Smooth muscle cell (in vitro differentiated cells): ENCODE data around the gene CPN2. TPM values are rescaled to one million over a fixed set of nuclear protein-coding genes. Genes with fewer than 3 reads are reported as not detected.

Source experiments
- DNase-seq: peaks from one replicate; lab custom pipeline; 2025; ENCODE audit not compliant: unreplicated experiment; lab: John Stamatoyannopoulos, UW
- H2AFZ ChIP-seq: fragments of 200-600 bp; sonication (generic); 2 replicates; pipeline ENCODE4 v1.6.0; 2016; ENCODE audit warnings: antibody characterized with exemption, low read depth, mild to moderate bottlenecking
- H3F3A ChIP-seq: fragments of 200-600 bp; sonication (generic); 2 replicates; pipeline ENCODE4 v1.6.0; 2017; ENCODE audit warnings: antibody characterized with exemption, low read depth
- H3K27ac ChIP-seq: fragments of 200-600 bp; sonication (generic); 2 replicates; pipeline ENCODE4 v1.5.1; 2016; ENCODE audit warnings: low read depth, mild to moderate bottlenecking
- H3K27me3 ChIP-seq: fragments of 200-600 bp; sonication (generic); 2 replicates; pipeline ENCODE4 v1.6.1; 2016; ENCODE audit warnings: low read depth, mild to moderate bottlenecking
- H3K36me3 ChIP-seq: fragments of 200-600 bp; sonication (generic); 2 replicates; pipeline ENCODE4 v1.5.1; 2016; ENCODE audit warnings: low read depth
- H3K4me1 ChIP-seq: fragments of 200-600 bp; sonication (generic); 2 replicates; pipeline ENCODE4 v1.5.1; 2016; ENCODE audit warnings: low read depth
- H3K4me2 ChIP-seq: fragments of 200-600 bp; sonication (generic); 2 replicates; pipeline ENCODE4 v1.6.0; 2016; ENCODE audit warnings: mild to moderate bottlenecking
- H3K4me3 ChIP-seq: fragments of 200-600 bp; sonication (generic); 2 replicates; pipeline ENCODE4 v1.5.1; 2016; ENCODE audit warnings: mild to moderate bottlenecking
- H3K79me2 ChIP-seq: fragments of 200-600 bp; sonication (generic); 2 replicates; pipeline ENCODE4 v1.6.0; 2016; ENCODE audit warnings: low read depth, mild to moderate bottlenecking
- H3K9ac ChIP-seq: fragments of 200-600 bp; sonication (generic); 2 replicates; pipeline ENCODE4 v1.6.0; 2016; ENCODE audit warnings: low read depth
- H3K9me3 ChIP-seq: fragments of 200-600 bp; sonication (generic); replicated peaks from 2 replicates; pipeline ENCODE4 v1.5.1; 2016; ENCODE audit warnings: low read depth
- H4K20me1 ChIP-seq: fragments of 200-600 bp; sonication (generic); 2 replicates; pipeline ENCODE4 v1.6.0; 2016; ENCODE audit warnings: low read depth
- WGBS: methylation state at CpG from one replicate; pipeline ENCODE4 v1.1.7; 2016; ENCODE audit warnings: low lambda C conversion rate; 5-methylcytosine and 5-hydroxymethylcytosine counted together
- polyA plus RNA-seq: library from polyadenylated mRNA; unstranded; fragments of >200 nt; fragmentation: Nextera tagmentation; extraction: Ambion mirVana; gene quantifications from 2 replicates; pipeline ENCODE4 v1.2.1, GENCODE V29; 2016
- total RNA-seq: library from RNA; depleted of rRNA; stranded (reverse); fragments of >200 nt; gene quantifications from 2 replicates; pipeline ENCODE4 v1.2.3, GENCODE V29; 2014
- TF ChIP-seq, protein P1 (sequence below): fragments of 200-600 bp; sonication (generic); IDR thresholded peaks from 2 replicates; pipeline ENCODE4 v1.5.1; 2017; ENCODE audit warnings: borderline replicate concordance, mild to moderate bottlenecking, antibody characterized with exemption; ENCODE audit not compliant: insufficient read depth, poor library complexity, severe bottlenecking

CPN2 gene
- total and polyA plus RNA-seq, 2 experiments from 2014 or later, result 0.13 TPM; not detected in 1

DNA sequence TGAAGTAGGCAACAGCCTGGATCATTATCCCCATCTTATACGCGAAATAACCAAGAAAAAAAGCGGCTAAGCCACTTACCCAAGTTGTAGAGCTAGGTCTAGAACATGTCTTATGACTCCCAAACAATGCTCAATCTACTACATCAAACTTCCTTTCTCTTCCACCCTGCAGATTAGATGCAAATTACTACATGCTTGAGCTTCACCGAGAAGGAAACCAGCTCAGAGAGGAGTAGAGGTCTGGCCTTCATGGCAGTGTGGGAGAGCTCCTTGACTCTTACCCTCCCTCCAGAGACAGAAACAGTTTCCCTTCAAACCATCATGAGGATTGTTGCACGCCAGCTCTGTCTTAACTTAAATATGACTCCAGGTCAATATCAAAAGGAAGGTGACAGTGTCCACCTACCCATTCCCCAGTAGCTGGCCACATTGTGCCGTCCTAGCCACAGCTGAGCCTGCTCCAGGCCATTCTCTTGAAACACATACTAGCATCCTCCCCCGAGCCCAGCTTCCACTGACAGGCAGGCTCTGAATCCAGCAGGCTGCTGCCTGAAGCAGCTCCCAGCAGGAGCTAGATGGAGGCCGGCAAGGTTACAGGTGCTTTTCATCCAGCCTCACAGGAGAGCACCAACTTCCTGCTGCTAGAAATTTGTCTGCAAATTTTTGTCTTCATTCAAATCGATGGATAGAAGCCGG lies 56.8 kb downstream of the CPN2 start:
- H3K79me2 ChIP-seq, result no peaks in the 10 kb centered on the region
- H3K27ac ChIP-seq, result no peak overlapping the region
- TF ChIP-seq, protein P1, sequence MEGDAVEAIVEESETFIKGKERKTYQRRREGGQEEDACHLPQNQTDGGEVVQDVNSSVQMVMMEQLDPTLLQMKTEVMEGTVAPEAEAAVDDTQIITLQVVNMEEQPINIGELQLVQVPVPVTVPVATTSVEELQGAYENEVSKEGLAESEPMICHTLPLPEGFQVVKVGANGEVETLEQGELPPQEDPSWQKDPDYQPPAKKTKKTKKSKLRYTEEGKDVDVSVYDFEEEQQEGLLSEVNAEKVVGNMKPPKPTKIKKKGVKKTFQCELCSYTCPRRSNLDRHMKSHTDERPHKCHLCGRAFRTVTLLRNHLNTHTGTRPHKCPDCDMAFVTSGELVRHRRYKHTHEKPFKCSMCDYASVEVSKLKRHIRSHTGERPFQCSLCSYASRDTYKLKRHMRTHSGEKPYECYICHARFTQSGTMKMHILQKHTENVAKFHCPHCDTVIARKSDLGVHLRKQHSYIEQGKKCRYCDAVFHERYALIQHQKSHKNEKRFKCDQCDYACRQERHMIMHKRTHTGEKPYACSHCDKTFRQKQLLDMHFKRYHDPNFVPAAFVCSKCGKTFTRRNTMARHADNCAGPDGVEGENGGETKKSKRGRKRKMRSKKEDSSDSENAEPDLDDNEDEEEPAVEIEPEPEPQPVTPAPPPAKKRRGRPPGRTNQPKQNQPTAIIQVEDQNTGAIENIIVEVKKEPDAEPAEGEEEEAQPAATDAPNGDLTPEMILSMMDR, result no peak
- no peaks in the 10 kb centered on the region for H3K9me3 ChIP-seq
- no peaks in the 10 kb centered on the region for H3K36me3 ChIP-seq
- WGBS, result 71% methylated on average over 10 of the region's 10 CpGs
- DNase-seq, result no peak
- H3K27me3 ChIP-seq, result no peaks in the 10 kb centered on the region
- H3K9ac ChIP-seq, result no peak overlapping the region
- no peak overlapping the region for H3K4me2 ChIP-seq
- H3F3A ChIP-seq, result peaks cover 12% of the 10 kb centered on the region
- H2AFZ ChIP-seq, result no peak overlapping the region
- no peak overlapping the region for H3K4me3 ChIP-seq
- H3K4me1 ChIP-seq, result peaks cover 23% of the 10 kb centered on the region
- no peaks in the 10 kb centered on the region for H4K20me1 ChIP-seq

GRCh38 chr3:194293546-194294198 lies 57.5 kb downstream of the CPN2 start:
- H3K4me1 ChIP-seq, result peaks cover 23% of the 10 kb centered on the region
- H2AFZ ChIP-seq, result no peak overlapping the region
- H4K20me1 ChIP-seq, result no peaks in the 10 kb centered on the region
- no peak overlapping the region for H3K4me2 ChIP-seq
- H3K36me3 ChIP-seq, result no peaks in the 10 kb centered on the region
- H3K27ac ChIP-seq, result no peak overlapping the region
- no peaks in the 10 kb centered on the region for H3K79me2 ChIP-seq
- no peak for DNase-seq
- peaks cover 8% of the 10 kb centered on the region for H3F3A ChIP-seq
- H3K4me3 ChIP-seq, result no peak overlapping the region
- no peak overlapping the region for H3K9ac ChIP-seq
- WGBS, result 91% methylated on average over 2 of the region's 2 CpGs
- H3K9me3 ChIP-seq, result no peaks in the 10 kb centered on the region
- H3K27me3 ChIP-seq, result no peaks in the 10 kb centered on the region
- TF ChIP-seq, protein P1, result no peak

DNA sequence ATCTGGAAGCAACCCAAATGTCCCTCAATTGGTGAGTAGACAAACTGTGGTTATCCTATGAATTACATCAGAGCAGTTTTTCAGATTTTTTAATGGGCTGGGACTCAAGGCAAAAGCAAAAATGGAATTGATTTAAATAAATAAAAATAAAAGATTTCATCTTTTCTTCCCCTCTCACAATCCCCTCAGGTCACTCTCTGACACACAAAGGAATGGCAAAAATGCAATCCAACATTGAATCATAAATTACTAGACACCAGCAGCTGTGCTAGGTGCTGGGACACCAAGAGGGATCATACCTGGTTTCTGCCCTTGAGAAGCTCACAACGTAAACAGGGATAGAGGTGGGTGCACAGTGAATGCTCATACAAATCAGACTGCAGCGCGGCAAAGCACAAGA lies 58.8 kb downstream of the CPN2 start:
- no peaks in the 10 kb centered on the region for H3K27me3 ChIP-seq
- H3K4me1 ChIP-seq, result peaks cover 30% of the 10 kb centered on the region
- no peak overlapping the region for H3K9ac ChIP-seq
- 97% methylated on average over 3 of the region's 3 CpGs for WGBS
- no peaks in the 10 kb centered on the region for H3K79me2 ChIP-seq
- no peak for DNase-seq
- TF ChIP-seq, protein P1, result no peak
- H3K4me3 ChIP-seq, result no peak overlapping the region
- peaks cover 5% of the 10 kb centered on the region for H3F3A ChIP-seq
- no peaks in the 10 kb centered on the region for H4K20me1 ChIP-seq
- no peak overlapping the region for H3K27ac ChIP-seq
- no peak overlapping the region for H3K4me2 ChIP-seq
- H2AFZ ChIP-seq, result no peak overlapping the region
- H3K9me3 ChIP-seq, result no peaks in the 10 kb centered on the region
- H3K36me3 ChIP-seq, result no peaks in the 10 kb centered on the region

Other genes starting within 250 kb of the CPN2 start
- 69.5 and 96.8 TPM in 2 replicates for gene HES1, start 215.2 kb downstream of the CPN2 start, total RNA-seq
- gene HES1, start 215.2 kb downstream of the CPN2 start, polyA plus RNA-seq, result 52.0 and 59.9 TPM in 2 replicates
- 4.3 and 4.7 TPM in 2 replicates for gene LRRC15, start 18.4 kb upstream of the CPN2 start, total RNA-seq
- gene LRRC15, start 18.4 kb upstream of the CPN2 start, polyA plus RNA-seq, result 2.4 and 4.9 TPM in 2 replicates
- 0.13 TPM in 1 of 2 replicates, not detected in the other for gene GP5, start 47.9 kb upstream of the CPN2 start, total RNA-seq
- gene GP5, start 47.9 kb upstream of the CPN2 start, polyA plus RNA-seq, result not detected in 2 replicates
- gene ATP13A3, start 135.7 kb upstream of the CPN2 start, total RNA-seq, result 65.3 and 128 TPM in 2 replicates
- 13.0 and 13.5 TPM in 2 replicates for gene ATP13A3, start 135.7 kb upstream of the CPN2 start, polyA plus RNA-seq